Psoas muscle (tissue), 8 donors: ENCODE data around the gene PHETA1. TPM values are rescaled to one million over a fixed set of nuclear protein-coding genes. Genes with fewer than 3 reads are reported as not detected.

ENCODE experiments used
- ATAC-seq, 4 donors: fragments of 200-7000 bp; cut with Tn5 transposase; one replicate each; pipeline ENCODE4 v1.9.1; 2020; ENCODE audit warnings: moderate library complexity in 3 of 4, mild to moderate bottlenecking in 2 of 4
- DNase-seq, 2 donors: peaks; one replicate each; pipeline ENCODE4 v3.0.0-alpha.2; 2020
- H3K27ac ChIP-seq: fragments of 200-600 bp; one replicate; pipeline ENCODE4 v1.8.0; 2022
- H3K27me3 ChIP-seq, 3 donors: fragments of 200-600 bp in 1 of 3; one replicate each; pipeline versions ENCODE4 v1.6.1 to v1.8.0; 2013 to 2022; ENCODE audit warnings: low read length in 2 of 3, mild to moderate bottlenecking in 2 of 3, moderate library complexity in 1 of 3; ENCODE audit not compliant: insufficient read depth in 3 of 3
- H3K36me3 ChIP-seq, 2 donors: fragments of 200-600 bp in 1 of 2; one replicate each; pipeline versions ENCODE4 v1.6.1 to v1.8.0; 2013 to 2022; ENCODE audit warnings: low read depth in 1 of 2, mild to moderate bottlenecking in 1 of 2, moderate library complexity in 1 of 2; ENCODE audit not compliant: insufficient read depth in 1 of 2
- H3K4me1 ChIP-seq: fragments of 200-600 bp; one replicate; pipeline ENCODE4 v1.8.0; 2022
- H3K4me3 ChIP-seq: fragments of 200-600 bp; one replicate; pipeline ENCODE4 v1.8.0; 2022; ENCODE audit warnings: mild to moderate bottlenecking
- H3K9me3 ChIP-seq: fragments of 200-600 bp; one replicate; pipeline ENCODE4 v1.8.0; 2022
- WGBS, 3 donors: extraction: QIAGEN DNeasy Blood & Tissue Kit; methylation state at CpG; one replicate each; pipeline versions ENCODE4 v1.1.6 to v1.1.7; 2013; 5-methylcytosine and 5-hydroxymethylcytosine counted together
- intact Hi-C, 2 donors: fragments of 100-400 bp; cut with DNase I; formaldehyde crosslinking; loops; one replicate each; pipeline versions ENCODE4 v1.11.0 to v1.14.2; 2022
- polyA plus RNA-seq, 3 donors: library from polyadenylated mRNA; stranded (reverse); fragments of 200-250 nt; gene quantifications; one replicate each; pipeline ENCODE4 v1.2.3, GENCODE V29; 2013
- total RNA-seq, 4 donors: library from RNA; stranded (reverse); fragmentation: NEBNext Ultra II Directional in 2 of 4; extraction: Animal tissue kit (Norgen Biotek cat#: 25700) in 2 of 4; gene quantifications; one replicate each; pipeline versions ENCODE4 v1.2.1 to v1.2.4, GENCODE V29; 2021 to 2023
- TF ChIP-seq, protein P1 (sequence below): fragments of 200-600 bp; IDR thresholded peaks from one replicate; pipeline ENCODE4 v1.8.0; 2022; ENCODE audit warnings: antibody characterized with exemption
- donor health status: healthy with polysubstance abuse.
- donor health status: DM: no; HTN: no; CAD: no; lungs with moderate emphysema.
- donor health status: Bipolar disorder and iron deficiency.
- donor health status: healthy.
- donor health status: DM: yes; HTN: yes; CAD: no.
- donor health status: DM: no; HTN: no; CAD: no.
- donor health status: DM: no; HTN: no; CAD: no.
- donor health status: DM: yes; HTN: yes; CAD: no.

The PHETA1 gene
- total and polyA plus RNA-seq, 7 donors = 5.3 to 19.9 (median 7.0) TPM

DNA sequence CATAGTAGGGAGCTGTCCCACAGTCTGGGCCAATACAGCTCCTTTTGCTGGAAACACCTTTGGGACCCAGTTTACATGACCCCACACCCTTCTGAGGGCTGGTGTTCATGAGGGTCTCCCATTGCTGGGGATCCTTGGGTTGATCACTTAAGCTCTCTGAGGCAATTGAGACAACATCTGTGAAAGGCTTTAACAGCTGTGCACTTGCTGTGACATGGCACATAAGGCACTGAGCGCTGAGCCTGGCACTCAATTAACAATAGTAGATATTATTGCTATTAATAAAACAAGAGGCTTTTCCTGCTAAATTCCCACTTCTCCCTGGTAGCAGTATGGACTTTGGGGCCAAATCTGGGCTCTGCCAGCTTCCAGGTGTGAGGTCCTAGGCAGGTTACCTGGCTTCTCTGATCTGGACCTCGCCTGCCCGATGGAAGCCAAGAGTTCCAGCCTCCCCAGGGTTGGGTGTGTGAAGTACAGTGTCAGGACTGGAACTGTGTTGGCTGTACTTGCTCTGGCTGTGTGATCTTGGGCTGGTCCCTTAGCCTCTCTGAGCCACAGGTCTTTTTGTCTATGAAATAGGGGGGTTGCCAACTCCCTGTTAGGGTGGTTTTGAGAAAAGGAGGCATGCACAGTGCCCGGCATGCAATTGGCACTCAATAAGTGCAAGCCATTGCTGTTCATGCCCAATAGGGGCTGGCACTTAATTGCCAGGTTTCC, 39.9 kb upstream of the PHETA1 start:
- TF ChIP-seq, protein P1, sequence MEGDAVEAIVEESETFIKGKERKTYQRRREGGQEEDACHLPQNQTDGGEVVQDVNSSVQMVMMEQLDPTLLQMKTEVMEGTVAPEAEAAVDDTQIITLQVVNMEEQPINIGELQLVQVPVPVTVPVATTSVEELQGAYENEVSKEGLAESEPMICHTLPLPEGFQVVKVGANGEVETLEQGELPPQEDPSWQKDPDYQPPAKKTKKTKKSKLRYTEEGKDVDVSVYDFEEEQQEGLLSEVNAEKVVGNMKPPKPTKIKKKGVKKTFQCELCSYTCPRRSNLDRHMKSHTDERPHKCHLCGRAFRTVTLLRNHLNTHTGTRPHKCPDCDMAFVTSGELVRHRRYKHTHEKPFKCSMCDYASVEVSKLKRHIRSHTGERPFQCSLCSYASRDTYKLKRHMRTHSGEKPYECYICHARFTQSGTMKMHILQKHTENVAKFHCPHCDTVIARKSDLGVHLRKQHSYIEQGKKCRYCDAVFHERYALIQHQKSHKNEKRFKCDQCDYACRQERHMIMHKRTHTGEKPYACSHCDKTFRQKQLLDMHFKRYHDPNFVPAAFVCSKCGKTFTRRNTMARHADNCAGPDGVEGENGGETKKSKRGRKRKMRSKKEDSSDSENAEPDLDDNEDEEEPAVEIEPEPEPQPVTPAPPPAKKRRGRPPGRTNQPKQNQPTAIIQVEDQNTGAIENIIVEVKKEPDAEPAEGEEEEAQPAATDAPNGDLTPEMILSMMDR = no peak
- intact Hi-C loops = no loop called here
- H3K27ac ChIP-seq = peak overlapping the region; percentile 74
- DNase-seq = no peak
- H3K27me3 ChIP-seq = no peaks in the 10 kb centered on the region
- no peaks in the 10 kb centered on the region for H3K36me3 ChIP-seq
- H3K4me1 ChIP-seq = peaks cover 53% of the 10 kb centered on the region
- 74 to 78% (median 75%) methylated on average over 4 of the region's 4 CpGs for WGBS, 3 donors
- no peaks in the 10 kb centered on the region for H3K9me3 ChIP-seq
- no peak for ATAC-seq
- H3K4me3 ChIP-seq = peak overlapping the region; percentile 46

DNA sequence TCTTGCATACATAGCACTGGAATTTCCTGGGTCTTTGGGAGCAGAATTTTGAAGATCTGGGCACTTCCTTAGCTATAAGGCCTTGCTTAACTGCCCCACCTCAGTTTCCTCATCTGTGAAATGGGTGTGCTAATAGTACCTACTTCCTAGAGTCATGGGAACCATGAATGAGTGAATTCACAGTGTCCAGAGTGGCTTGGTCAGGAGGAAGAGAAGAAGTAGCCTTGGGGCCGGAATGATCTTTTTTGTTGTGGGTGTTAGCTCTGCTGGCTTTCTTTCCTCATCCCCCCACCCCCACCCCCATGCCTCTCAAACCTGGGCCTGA, 39.2 kb upstream of the PHETA1 start:
- Histone ChIP-seq H3K4me1 (peaks cover 52% of the 10 kb centered on the region), H3K9me3 (no peaks in the 10 kb centered on the region), H3K27ac (peak overlapping the region; percentile 84), H3K4me3 (peak overlapping the region; percentile 93), H3K36me3 (no peaks in the 10 kb centered on the region), H3K27me3 (peaks cover 0 to 1% (median 0%) of the 10 kb centered on the region in 3 donors)
- intact Hi-C loops = no loop called here
- WGBS, 3 donors = 72 to 100% (median 83%) methylated on average over 1 of the region's 1 CpG
- DNase-seq (no peak), ATAC-seq (no peak)
- TF ChIP-seq, protein P1 = no peak

DNA sequence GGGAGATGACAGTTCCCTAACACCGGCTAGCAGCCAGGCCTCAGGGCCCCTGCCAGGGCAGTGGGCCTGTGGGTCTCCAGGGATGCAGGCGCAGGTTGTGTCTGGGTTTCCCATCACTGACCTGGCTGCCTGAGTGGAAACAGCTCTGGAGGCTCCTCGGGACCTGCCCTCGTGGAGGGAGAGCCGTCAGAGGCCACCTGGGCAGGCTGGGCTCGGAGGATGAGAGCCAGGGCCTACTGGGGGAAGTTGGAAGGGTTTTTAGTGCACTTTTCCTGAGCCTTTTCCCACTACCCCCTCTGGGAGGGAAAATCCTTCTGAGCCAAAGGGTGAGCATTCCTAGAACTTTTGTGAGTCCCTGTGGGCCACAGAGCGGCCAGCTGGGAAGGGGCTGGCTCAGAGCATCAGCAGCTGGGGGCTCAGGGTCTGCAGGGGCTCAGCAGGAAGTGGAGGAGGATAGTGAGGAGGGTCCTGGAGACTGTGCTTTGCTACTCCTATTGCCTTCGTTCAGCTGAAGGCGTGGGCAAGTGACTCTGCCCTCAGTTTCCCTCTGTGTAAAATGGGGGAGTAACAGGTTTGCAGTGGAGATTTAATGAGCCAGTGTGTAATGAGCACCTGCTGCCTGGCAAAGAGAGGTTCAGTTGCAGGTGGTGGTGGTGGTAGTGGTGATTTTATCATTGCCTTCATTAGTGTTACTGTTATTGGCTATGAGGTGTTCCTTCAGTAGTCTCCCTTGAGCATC, 38.7 kb upstream of the PHETA1 start:
- DNase-seq = no peak
- no peak for ATAC-seq
- Histone ChIP-seq H3K9me3 (no peaks in the 10 kb centered on the region), H3K4me3 (peak overlapping the region; percentile 93), H3K4me1 (peaks cover 54% of the 10 kb centered on the region), H3K27me3 (peaks cover 0 to 2% (median 0%) of the 10 kb centered on the region in 3 donors), H3K36me3 (no peaks in the 10 kb centered on the region), H3K27ac (peak overlapping the region; percentile 84)
- intact Hi-C loops = no loop called here
- TF ChIP-seq, protein P1 = no peak
- 57 to 63% (median 63%) methylated on average over 9 of the region's 9 CpGs for WGBS, 3 donors

DNA sequence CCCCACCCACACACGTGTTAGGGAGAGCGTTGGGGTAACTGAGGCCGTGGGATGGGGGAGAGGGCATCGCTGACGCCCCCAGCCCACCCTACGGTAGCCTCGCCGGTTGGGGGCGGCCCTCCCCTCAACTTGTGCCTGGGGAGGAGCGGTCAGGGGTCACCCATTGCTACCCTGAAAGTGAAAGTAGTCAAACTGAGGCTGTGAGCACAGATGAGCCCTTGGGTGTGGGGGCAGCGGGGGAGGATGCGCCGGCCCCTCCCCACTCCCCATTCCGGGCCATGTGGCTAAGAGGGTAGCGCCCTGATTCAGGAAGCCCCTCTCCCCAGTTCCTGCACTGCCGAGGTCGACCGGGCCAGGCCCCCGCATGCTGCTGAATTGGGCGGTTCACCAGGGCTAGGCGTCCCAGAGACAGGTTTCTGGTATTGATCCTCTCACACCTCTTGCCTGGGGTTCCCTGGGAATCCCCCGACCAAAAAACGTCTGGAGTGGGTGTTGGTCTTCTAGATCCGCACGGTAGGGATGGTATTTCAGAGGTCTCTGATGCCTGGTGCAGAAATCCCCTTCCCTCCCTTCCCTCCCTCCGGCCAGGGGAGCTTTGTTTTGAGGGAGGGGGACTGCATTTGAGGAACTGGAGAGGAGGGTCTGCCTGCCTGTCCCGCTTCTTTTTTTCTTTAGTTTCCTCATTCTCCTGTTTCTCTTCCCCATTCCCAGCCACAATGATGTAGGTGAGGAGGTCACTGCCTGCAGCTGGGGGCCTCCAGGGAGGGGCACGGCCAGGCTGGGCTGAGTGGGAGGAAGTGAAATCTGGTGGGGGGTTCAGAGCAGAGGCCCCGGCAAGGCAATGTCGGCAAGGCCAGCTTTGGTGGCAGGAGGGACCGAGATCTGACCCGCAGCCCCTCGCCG, 37.8 kb upstream of the PHETA1 start:
- Histone ChIP-seq H3K36me3 (no peaks in the 10 kb centered on the region), H3K27ac (peak overlapping the region; percentile 84), H3K4me1 (peaks cover 53% of the 10 kb centered on the region), H3K9me3 (no peaks in the 10 kb centered on the region), H3K27me3 (peaks cover 0 to 2% (median 0%) of the 10 kb centered on the region in 3 donors), H3K4me3 (peak overlapping the region; percentile 93)
- intact Hi-C loops = no loop called here
- ATAC-seq (no peak), DNase-seq (peak; percentile 45 to 70)
- WGBS, 3 donors = 31 to 42% (median 35%) methylated on average over 32 to 34 of the region's 34 CpGs
- TF ChIP-seq, protein P1 = no peak
